ENCODE measurements around the gene FOSL1. TPM values are rescaled to one million over a fixed set of nuclear protein-coding genes. Genes with fewer than 3 reads are reported as not detected.

FOSL1 gene
- total and polyA plus RNA-seq, 2 of the 13 experiments (the other 11 are each of a cell fraction or from before 2014, with no cell fraction given), result 4.0 to 4.1 TPM

DNA sequence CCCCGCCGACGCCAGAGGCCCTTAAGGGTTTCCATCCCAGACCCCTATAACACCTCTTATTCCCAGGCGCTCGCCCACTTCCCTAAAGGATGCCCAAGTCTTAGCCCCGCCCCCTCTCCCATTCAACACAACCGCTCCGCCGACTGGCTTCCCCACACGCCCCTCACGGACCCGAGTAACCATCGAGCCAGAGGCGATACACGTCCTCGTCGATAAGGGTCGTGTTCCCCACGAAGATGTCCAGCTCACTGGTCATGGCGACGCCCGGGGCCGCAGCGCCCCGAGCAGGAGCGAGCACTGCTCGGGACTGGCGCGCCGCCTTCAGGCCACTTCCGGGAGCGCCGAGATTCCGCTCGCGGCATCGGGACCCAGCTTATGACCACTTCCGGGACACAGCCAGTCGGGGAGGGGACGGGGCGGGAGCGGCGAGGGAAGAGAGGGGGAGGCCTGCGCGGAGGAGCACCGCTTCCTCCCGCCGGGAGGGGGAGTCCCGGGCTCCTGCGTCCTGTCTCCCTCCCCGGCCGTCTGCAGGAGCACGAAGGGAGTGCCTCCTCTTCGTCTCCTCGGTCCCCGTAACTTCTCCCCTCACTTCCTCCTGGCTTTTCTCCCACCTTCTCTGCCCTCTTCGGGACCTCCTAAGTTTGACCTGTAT lies 11.9 kb downstream of the FOSL1 start, which contains the start of gene FIBP (continued):
- TF ChIP-seq, protein P1, sequence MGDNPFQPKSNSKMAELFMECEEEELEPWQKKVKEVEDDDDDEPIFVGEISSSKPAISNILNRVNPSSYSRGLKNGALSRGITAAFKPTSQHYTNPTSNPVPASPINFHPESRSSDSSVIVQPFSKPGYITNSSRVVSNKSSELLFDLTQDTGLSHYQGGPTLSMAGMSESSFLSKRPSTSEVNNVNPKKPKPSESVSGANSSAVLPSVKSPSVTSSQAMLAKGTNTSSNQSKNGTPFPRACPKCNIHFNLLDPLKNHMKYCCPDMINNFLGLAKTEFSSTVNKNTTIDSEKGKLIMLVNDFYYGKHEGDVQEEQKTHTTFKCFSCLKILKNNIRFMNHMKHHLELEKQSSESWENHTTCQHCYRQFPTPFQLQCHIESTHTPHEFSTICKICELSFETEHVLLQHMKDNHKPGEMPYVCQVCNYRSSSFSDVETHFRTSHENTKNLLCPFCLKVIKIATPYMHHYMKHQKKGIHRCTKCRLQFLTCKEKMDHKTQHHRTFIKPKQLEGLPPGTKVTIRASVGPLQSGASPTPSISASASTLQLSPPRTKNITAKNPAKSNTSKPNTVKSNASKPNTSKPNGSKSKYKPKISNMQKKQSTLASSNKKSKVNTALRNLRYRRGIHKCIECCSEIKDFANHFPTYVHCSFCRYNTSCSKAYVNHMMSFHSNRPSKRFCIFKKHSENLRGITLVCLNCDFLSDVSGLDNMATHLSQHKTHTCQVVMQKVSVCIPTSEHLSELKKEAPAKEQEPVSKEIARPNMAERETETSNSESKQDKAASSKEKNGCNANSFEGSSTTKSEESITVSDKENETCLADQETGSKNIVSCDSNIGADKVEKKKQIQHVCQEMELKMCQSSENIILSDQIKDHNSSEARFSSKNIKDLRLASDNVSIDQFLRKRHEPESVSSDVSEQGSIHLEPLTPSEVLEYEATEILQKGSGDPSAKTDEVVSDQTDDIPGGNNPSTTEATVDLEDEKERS (CRISPR knock-in tag; IDR thresholded peaks at IDR 0.05), result no peak
- TF ChIP-seq, protein P2, sequence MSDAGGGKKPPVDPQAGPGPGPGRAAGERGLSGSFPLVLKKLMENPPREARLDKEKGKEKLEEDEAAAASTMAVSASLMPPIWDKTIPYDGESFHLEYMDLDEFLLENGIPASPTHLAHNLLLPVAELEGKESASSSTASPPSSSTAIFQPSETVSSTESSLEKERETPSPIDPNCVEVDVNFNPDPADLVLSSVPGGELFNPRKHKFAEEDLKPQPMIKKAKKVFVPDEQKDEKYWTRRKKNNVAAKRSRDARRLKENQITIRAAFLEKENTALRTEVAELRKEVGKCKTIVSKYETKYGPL (CRISPR knock-in tag; IDR thresholded peaks at IDR 0.05), result no peak
- TF ChIP-seq ZNF883 (CRISPR knock-in tag; IDR thresholded peaks at IDR 0.05; ENCODE audit: not compliant biosample characterization), result peak; percentile 40
- peak; percentile 66; the same call in 1 of the 2 replicates for TF ChIP-seq POLR2AphosphoS2 (IDR thresholded peaks at IDR 0.05; ENCODE audit: low read depth, low read length)
- TF ChIP-seq, protein P3, sequence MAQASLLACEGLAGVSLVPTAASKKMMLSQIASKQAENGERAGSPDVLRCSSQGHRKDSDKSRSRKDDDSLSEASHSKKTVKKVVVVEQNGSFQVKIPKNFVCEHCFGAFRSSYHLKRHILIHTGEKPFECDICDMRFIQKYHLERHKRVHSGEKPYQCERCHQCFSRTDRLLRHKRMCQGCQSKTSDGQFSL (CRISPR knock-in tag; IDR thresholded peaks at IDR 0.05), result 0 out of 2 replicates have a peak, but pooled peaks have one; percentile 25
- TF ChIP-seq ZNF333 (CRISPR knock-in tag; IDR thresholded peaks at IDR 0.05; ENCODE audit: borderline replicate concordance), result 0 out of 2 replicates have a peak, but pooled peaks have one; percentile 6
- TF ChIP-seq ZNF33A (CRISPR knock-in tag; IDR thresholded peaks at IDR 0.05; ENCODE audit: borderline replicate concordance), result peak; percentile 70; the same call in 1 of the 2 replicates
- TF ChIP-seq ZNF761 (CRISPR knock-in tag; conservative IDR thresholded peaks at IDR 0.05), result no peak
- peak; percentile 71 for TF ChIP-seq ZFX (CRISPR knock-in tag; IDR thresholded peaks at IDR 0.05; ENCODE audit: low read depth)
- TF ChIP-seq RARA (CRISPR knock-in tag; IDR thresholded peaks at IDR 0.05), result no peak
- TF ChIP-seq, protein P4, sequence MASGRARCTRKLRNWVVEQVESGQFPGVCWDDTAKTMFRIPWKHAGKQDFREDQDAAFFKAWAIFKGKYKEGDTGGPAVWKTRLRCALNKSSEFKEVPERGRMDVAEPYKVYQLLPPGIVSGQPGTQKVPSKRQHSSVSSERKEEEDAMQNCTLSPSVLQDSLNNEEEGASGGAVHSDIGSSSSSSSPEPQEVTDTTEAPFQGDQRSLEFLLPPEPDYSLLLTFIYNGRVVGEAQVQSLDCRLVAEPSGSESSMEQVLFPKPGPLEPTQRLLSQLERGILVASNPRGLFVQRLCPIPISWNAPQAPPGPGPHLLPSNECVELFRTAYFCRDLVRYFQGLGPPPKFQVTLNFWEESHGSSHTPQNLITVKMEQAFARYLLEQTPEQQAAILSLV (CRISPR knock-in tag; IDR thresholded peaks at IDR 0.05; ENCODE audit: borderline replicate concordance), result peak; percentile 50; the same call in 1 of the 2 replicates
- TF ChIP-seq ZNF335 (CRISPR knock-in tag; IDR thresholded peaks at IDR 0.05), result peak; percentile 63
- peak; percentile 96 for TF ChIP-seq ELF3 (CRISPR knock-in tag; IDR thresholded peaks at IDR 0.05)
- TF ChIP-seq MIER2 (CRISPR knock-in tag; IDR thresholded peaks at IDR 0.05), result no peak
- no peak for TF ChIP-seq ZNF138 (CRISPR knock-in tag; IDR thresholded peaks at IDR 0.05; ENCODE audit: low read depth)
- peak; percentile 85 for TF ChIP-seq ZMYM4 (CRISPR knock-in tag; IDR thresholded peaks at IDR 0.05)
- TF ChIP-seq MBD4 (IDR thresholded peaks at IDR 0.05; ENCODE audit: borderline replicate concordance, low read length), result no peak
- TF ChIP-seq ARID2 (CRISPR knock-in tag; IDR thresholded peaks at IDR 0.05; ENCODE audit: borderline replicate concordance), result peak; percentile 63; the same call in 1 of the 2 replicates
- peak; percentile 59; the same call in 1 of the 2 replicates for TF ChIP-seq ZNF792 (CRISPR knock-in tag; IDR thresholded peaks at IDR 0.05)
- TF ChIP-seq BRCA1 (CRISPR knock-in tag; IDR thresholded peaks at IDR 0.05), result no peak
- TF ChIP-seq, protein P5, sequence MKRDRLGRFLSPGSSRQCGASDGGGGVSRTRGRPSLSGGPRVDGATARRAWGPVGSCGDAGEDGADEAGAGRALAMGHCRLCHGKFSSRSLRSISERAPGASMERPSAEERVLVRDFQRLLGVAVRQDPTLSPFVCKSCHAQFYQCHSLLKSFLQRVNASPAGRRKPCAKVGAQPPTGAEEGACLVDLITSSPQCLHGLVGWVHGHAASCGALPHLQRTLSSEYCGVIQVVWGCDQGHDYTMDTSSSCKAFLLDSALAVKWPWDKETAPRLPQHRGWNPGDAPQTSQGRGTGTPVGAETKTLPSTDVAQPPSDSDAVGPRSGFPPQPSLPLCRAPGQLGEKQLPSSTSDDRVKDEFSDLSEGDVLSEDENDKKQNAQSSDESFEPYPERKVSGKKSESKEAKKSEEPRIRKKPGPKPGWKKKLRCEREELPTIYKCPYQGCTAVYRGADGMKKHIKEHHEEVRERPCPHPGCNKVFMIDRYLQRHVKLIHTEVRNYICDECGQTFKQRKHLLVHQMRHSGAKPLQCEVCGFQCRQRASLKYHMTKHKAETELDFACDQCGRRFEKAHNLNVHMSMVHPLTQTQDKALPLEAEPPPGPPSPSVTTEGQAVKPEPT (CRISPR knock-in tag; IDR thresholded peaks at IDR 0.05; ENCODE audit: low read depth), result no peak
- no peak; the same call in 1 of the 2 replicates for TF ChIP-seq MIER3 (CRISPR knock-in tag; IDR thresholded peaks at IDR 0.05; ENCODE audit: borderline replicate concordance)
- peak; percentile 13 for TF ChIP-seq TBL1XR1 (IDR thresholded peaks at IDR 0.05; ENCODE audit: borderline replicate concordance, low read length, partially characterized antibody)
- peak; percentile 83 for TF ChIP-seq ATF7-NPFF (CRISPR knock-in tag; IDR thresholded peaks at IDR 0.05; ENCODE audit: low read depth)
